SKM-1 (cell line): ENCODE results near the gene PDE4A.
"Not testable (repeated sequence)": the region's sequence is repeated elsewhere in the genome, so short reads cannot be mapped to it uniquely, and the experiment has no call there.

Experiments used
- DNase-seq: peaks from one replicate; lab custom pipeline; 2025; ENCODE audit not compliant: unreplicated experiment; lab: John Stamatoyannopoulos, UW

PDE4A gene

GRCh38 chr19:10403137-10404021 lies 17.0 kb upstream of the PDE4A start, which contains the start of gene CDC37:
Gene CDC37 (minus strand): TSS chr19:10403542. CDS start chr19:10403479, 63 bp downstream.
- peak; percentile 86 for DNase-seq

- no peak for DNase-seq
Measured at GRCh38 chr19:10404888-10405820, 15.2 kb upstream of the PDE4A start.

GRCh38 chr19:10406191-10406590 lies 14.1 kb upstream of the PDE4A start:
- DNase-seq: no peak

- no peak for DNase-seq
Measured at GRCh38 chr19:10407096-10407495, 13.2 kb upstream of the PDE4A start.

- DNase-seq: no peak
Measured at GRCh38 chr19:10408511-10409283, 11.6 kb upstream of the PDE4A start.

- not testable (repeated sequence) for DNase-seq
Measured at GRCh38 chr19:10411224-10411623, 9.1 kb upstream of the PDE4A start.

GRCh38 chr19:10412257-10412977 lies 7.9 kb upstream of the PDE4A start:
- no peak for DNase-seq

- no peak for DNase-seq
Measured at GRCh38 chr19:10416083-10416379, 4.3 kb upstream of the PDE4A start.

GRCh38 chr19:10416380-10417257 lies 3.7 kb upstream of the PDE4A start:
- peak; percentile 94 for DNase-seq

- no peak for DNase-seq
Measured at GRCh38 chr19:10417541-10418234, 2.6 kb upstream of the PDE4A start.

GRCh38 chr19:10418235-10418484 lies 2.2 kb upstream of the PDE4A start:
- DNase-seq: no peak

- no peak for DNase-seq
Measured at GRCh38 chr19:10418485-10419199, 1.7 kb upstream of the PDE4A start.

GRCh38 chr19:10419200-10419645 lies 1.1 kb upstream of the PDE4A start:
- DNase-seq: no peak

GRCh38 chr19:10419646-10420443 lies 493 bp upstream of the PDE4A start:
- DNase-seq: no peak

- no peak for DNase-seq
Measured at GRCh38 chr19:10421240-10422045, 1.1 kb downstream of the PDE4A start.

- DNase-seq: no peak
Measured at GRCh38 chr19:10422046-10422461, 1.7 kb downstream of the PDE4A start.

- no peak for DNase-seq
Measured at GRCh38 chr19:10422846-10423245, 2.5 kb downstream of the PDE4A start.
